HEK293T (cell line): Measurements from ENCODE around the gene CEP63.

Experiments
- CTCF ChIA-PET: fragments of 350-600 bp; formaldehyde crosslinking; extraction: SDS; loops from one replicate; lab custom pipeline; 2021; ENCODE audit warnings: antibody characterized with exemption, inconsistent platforms; lab: Yijun Ruan, JAX
- POLR2A ChIA-PET: fragments of 350-600 bp; formaldehyde crosslinking; extraction: SDS; loops from one replicate; lab custom pipeline; 2020; ENCODE audit warnings: antibody characterized with exemption, inconsistent platforms; lab: Yijun Ruan, JAX
- DNase-seq: peaks from one replicate; pipeline ENCODE4 v3.0.0; 2012; ENCODE audit warnings: mixed read lengths; ENCODE audit errors: extremely low spot score
- ARNT ChIP-seq: fragments of 450-650 bp; IDR thresholded peaks from 2 replicates; pipeline ENCODE4 v1.6.1; 2017; ENCODE audit warnings: mild to moderate bottlenecking
- BHLHE40 ChIP-seq: fragments of 450-650 bp; IDR thresholded peaks from 2 replicates; pipeline ENCODE4 v1.6.1; 2016; ENCODE audit warnings: mild to moderate bottlenecking, moderate library complexity, borderline replicate concordance
- CTBP1 ChIP-seq: fragments of 450-650 bp; IDR thresholded peaks from 2 replicates; pipeline ENCODE4 v1.6.1; 2016; ENCODE audit warnings: borderline replicate concordance
- ELF4 ChIP-seq: fragments of 450-650 bp; IDR thresholded peaks from 2 replicates; pipeline ENCODE4 v1.6.1; 2017; ENCODE audit warnings: antibody characterized with exemption
- FOXA1 ChIP-seq: fragments of 450-650 bp; IDR thresholded peaks from 2 replicates; pipeline ENCODE4 v1.6.1; 2016; ENCODE audit warnings: mild to moderate bottlenecking
- FOXK2 ChIP-seq: fragments of 450-650 bp; IDR thresholded peaks from 2 replicates; pipeline ENCODE4 v1.6.1; 2016; ENCODE audit warnings: mild to moderate bottlenecking
- FOXM1 ChIP-seq: fragments of 450-650 bp; IDR thresholded peaks from 2 replicates; pipeline ENCODE4 v1.6.1; 2017; ENCODE audit warnings: mild to moderate bottlenecking, borderline replicate concordance
- HDGF ChIP-seq: fragments of 450-650 bp; IDR thresholded peaks from 2 replicates; pipeline ENCODE4 v1.6.1; 2017; ENCODE audit warnings: antibody characterized with exemption, borderline replicate concordance
- L3MBTL2 ChIP-seq: fragments of 450-650 bp; conservative IDR thresholded peaks from 2 replicates; pipeline ENCODE4 v1.6.1; 2016; ENCODE audit warnings: mild to moderate bottlenecking
- LEF1 ChIP-seq: fragments of 450-650 bp; IDR thresholded peaks from 2 replicates; pipeline ENCODE4 v1.6.1; 2017; ENCODE audit warnings: mild to moderate bottlenecking, borderline replicate concordance
- NFRKB ChIP-seq: fragments of 450-650 bp; IDR thresholded peaks from 2 replicates; pipeline ENCODE4 v1.6.1; 2016; ENCODE audit warnings: mild to moderate bottlenecking, moderate library complexity
- SP1 ChIP-seq: fragments of 450-650 bp; IDR thresholded peaks from 2 replicates; pipeline ENCODE4 v1.6.1; 2017
- SUZ12 ChIP-seq: fragments of 450-650 bp; IDR thresholded peaks from 2 replicates; pipeline ENCODE4 v1.6.1; 2016; ENCODE audit warnings: mild to moderate bottlenecking
- TARDBP ChIP-seq: fragments of 450-650 bp; IDR thresholded peaks from 2 replicates; pipeline ENCODE4 v1.6.1; 2016
- ZNF384 ChIP-seq: fragments of 450-650 bp; IDR thresholded peaks from 2 replicates; pipeline ENCODE4 v1.6.1; 2016
- TF ChIP-seq, protein P1 (sequence below): fragments of 450-650 bp; IDR thresholded peaks from 2 replicates; pipeline ENCODE4 v1.6.1; 2016

The CEP63 gene

DNA sequence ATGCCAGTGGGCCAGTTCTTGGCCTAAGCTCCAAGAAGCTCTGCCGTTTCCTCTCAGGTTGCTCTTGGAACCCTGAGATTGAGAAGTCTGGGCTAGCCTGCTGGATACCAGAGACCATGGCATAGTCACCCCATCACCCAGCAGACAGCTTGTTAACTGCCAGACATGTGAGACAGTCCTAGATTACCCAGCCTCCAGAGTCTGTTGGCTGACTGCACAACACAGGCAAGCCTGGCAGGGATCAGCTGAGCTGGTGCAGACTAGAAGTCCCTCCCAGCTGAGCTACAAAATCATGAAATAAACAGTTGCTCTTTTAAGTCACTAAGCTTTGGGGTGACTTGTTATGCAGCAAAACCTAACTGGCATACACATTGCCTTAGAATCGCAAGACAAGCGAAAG, 5.3 kb upstream of the CEP63 start:
- CTCF ChIA-PET: interaction anchor here (0.7 kb wide), 1 partner anchor 11 kb away, joined by 3 read pairs; no protein-coding TSS in a partner anchor
- no peak for DNase-seq
- POLR2A ChIA-PET: no interaction called here
- TF ChIP-seq CTBP1 (no peak), BHLHE40 (no peak), FOXA1 (no peak), LEF1 (no peak), SP1 (no peak), SUZ12 (no peak), ZNF384 (no peak), FOXM1 (no peak), ARNT (no peak)
- TF ChIP-seq, protein P1, sequence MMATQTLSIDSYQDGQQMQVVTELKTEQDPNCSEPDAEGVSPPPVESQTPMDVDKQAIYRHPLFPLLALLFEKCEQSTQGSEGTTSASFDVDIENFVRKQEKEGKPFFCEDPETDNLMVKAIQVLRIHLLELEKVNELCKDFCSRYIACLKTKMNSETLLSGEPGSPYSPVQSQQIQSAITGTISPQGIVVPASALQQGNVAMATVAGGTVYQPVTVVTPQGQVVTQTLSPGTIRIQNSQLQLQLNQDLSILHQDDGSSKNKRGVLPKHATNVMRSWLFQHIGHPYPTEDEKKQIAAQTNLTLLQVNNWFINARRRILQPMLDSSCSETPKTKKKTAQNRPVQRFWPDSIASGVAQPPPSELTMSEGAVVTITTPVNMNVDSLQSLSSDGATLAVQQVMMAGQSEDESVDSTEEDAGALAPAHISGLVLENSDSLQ: no peak

DNA sequence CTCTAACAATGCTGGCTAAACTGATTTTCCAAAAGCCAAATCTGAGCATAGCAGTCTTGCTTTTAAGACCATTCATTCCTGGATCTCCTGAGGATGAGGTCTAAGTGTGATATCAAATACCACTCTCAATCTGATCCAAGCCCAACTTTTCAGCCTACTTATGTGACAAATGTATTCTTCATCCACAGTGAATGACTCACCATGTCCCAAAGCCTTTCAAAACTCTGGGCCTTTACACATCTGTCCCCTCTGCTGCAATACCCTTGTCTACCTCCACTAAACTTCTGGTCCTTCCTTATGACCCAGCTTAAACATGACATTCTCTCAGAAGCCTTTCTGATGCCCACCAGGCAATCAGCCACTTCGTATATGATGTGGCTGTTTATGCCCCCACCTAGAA, 4.7 kb upstream of the CEP63 start:
- ChIA-PET POLR2A (no interaction called here), CTCF (no interaction called here)
- no peak for DNase-seq
- no peak for TF ChIP-seq SUZ12
- no peak for TF ChIP-seq FOXK2
- TF ChIP-seq ELF4: no peak
- no peak for TF ChIP-seq CTBP1
- no peak for TF ChIP-seq HDGF
- no peak for TF ChIP-seq ARNT
- no peak for TF ChIP-seq FOXM1
- TF ChIP-seq LEF1: no peak
- no peak for TF ChIP-seq SP1

DNA sequence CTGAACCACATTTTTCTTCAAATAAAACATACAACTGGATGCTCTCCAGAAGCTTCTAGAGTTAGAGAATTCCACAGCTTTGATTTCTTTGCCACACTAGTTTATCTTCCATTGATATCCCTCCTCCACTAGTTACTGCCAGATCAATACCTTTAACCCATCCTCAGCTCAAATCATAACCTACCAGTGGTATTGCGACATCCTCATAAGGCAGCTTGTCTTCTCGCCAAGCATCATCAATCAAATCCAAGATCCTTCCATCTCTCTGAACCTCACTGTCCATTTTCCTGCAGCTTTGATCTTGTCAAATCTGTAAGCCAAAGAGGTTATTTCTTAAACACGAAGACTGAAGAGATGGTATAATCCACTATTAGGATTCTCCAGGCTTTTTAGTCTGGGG, 3.2 kb upstream of the CEP63 start:
- POLR2A ChIA-PET: no interaction called here
- CTCF ChIA-PET: no interaction called here
- TF ChIP-seq FOXM1: no peak
- TF ChIP-seq, protein P1: no peak
- TF ChIP-seq BHLHE40: no peak
- no peak for TF ChIP-seq L3MBTL2
- TF ChIP-seq NFRKB: no peak
- TF ChIP-seq TARDBP: no peak
- TF ChIP-seq CTBP1: no peak
- TF ChIP-seq ELF4: no peak
- TF ChIP-seq HDGF: no peak
- no peak for TF ChIP-seq SUZ12
- no peak for DNase-seq

DNA sequence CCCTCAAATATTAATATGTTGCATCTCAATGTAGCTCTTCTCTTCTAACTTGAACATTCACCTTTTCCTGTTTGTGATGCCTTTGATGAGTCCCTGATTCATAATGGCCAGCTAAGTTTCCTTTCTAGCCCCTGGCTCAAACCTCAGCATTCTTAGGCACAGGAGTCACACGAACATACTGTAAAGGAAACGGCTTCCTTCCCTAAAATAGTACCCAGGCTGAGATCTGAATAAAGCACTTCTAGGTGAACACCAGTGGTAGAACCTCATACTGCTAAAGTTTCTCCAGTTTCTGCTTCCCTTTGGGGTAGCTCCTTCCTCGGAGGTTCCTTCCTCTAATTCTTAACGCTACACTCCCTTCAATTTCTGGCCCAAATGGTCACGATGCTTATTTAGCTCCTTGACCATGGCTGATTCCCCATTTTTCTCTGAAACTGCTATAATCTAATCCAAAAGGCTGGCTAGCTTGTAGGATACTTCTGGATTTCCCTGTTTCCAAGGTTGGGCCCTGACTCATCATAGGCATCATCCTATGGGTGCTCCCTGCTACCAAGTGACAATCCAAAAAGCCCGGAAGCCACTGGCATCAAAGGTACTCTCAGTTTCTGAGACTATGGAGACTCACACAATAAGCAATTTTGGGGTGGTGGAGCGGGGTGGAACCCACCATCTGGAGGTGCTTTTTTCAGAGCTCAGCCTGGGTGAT, 2.5 kb upstream of the CEP63 start:
- ChIA-PET POLR2A (interaction anchor here (0.5 kb wide), 1 partner anchor 1752 kb away, joined by 3 read pairs; no protein-coding TSS in a partner anchor), CTCF (interaction anchor here (0.5 kb wide), 1 partner anchor 175 kb away, joined by 3 read pairs; no protein-coding TSS in a partner anchor)
- DNase-seq: no peak
- TF ChIP-seq FOXA1 (no peak), TARDBP (no peak), ELF4 (no peak), FOXK2 (no peak), HDGF (no peak), SUZ12 (no peak), SP1 (no peak), BHLHE40 (no peak)
- TF ChIP-seq, protein P1: no peak

DNA sequence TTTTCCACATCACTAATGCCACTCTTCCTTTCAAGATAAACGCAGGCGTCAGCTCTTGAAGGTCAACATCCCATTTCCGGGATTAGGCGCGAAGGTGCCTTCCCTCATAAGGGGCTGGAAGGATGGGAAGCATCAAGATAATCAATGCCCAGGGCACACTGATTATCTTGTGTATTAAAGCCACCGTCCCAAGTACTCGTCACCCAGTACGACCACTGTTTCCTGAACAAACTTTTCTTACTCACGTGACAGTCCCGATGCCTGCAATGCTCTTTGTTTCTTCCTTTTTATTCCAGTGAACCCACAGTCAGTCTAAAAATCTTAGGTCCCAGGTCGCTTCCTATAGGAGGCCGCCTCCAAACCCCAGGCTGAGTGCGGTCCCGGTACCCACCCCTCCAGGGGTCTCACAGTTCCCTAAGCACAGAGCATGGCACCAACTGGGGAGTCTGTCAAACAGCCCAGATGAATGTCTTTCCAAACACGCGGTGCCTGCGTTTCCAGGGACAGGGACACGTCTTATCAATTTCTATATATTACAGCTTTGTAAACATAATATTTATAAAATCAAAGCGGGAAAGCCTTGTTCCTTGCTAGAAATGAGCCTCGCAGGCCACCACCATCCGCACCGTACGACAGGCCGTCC, 661 bp upstream of the CEP63 start:
- ChIA-PET CTCF (interaction anchor here (1.0 kb wide), 1 partner anchor 107 kb away, joined by 3 read pairs; no protein-coding TSS in a partner anchor), POLR2A (interaction anchor here (0.5 to 2.9 kb wide), 16 partner anchors 8 to 273 kb away, joined by 3 to 13 read pairs (median 4); partner anchors contain the start of gene AMOTL2)
- no peak for TF ChIP-seq FOXA1
- TF ChIP-seq, protein P1: no peak; the same call in 1 of the 2 replicates
- TF ChIP-seq FOXK2: no peak
- TF ChIP-seq SUZ12: no peak
- no peak for TF ChIP-seq TARDBP
- no peak for TF ChIP-seq ZNF384
- TF ChIP-seq NFRKB: no peak
- no peak for TF ChIP-seq ELF4
- TF ChIP-seq CTBP1: no peak
- no peak for TF ChIP-seq ARNT
- TF ChIP-seq BHLHE40: no peak
- no peak for TF ChIP-seq LEF1
- no peak for TF ChIP-seq SP1
- no peak for TF ChIP-seq HDGF
- DNase-seq: no peak
